ES-I3 (cell line): ENCODE results near the gene HOXA3.

Experiments used
- H3K36me3 ChIP-seq: 2 replicates; pipeline ENCODE4 v1.6.1; 2013; ENCODE audit warnings: mild to moderate bottlenecking, low read length, control low read depth, moderate library complexity; ENCODE audit not compliant: insufficient read depth
- H3K4me1 ChIP-seq: 2 replicates; pipeline ENCODE4 v1.6.1; 2013; ENCODE audit warnings: mild to moderate bottlenecking, control low read depth, low read length; ENCODE audit not compliant: insufficient read depth
- H3K9ac ChIP-seq: 2 replicates; pipeline ENCODE4 v1.6.1; 2013; ENCODE audit warnings: low read depth, mild to moderate bottlenecking, low read length, moderate library complexity
- H3K9me3 ChIP-seq: 2 replicates; pipeline ENCODE4 v1.6.1; 2013; ENCODE audit warnings: mild to moderate bottlenecking, low read length, moderate library complexity; ENCODE audit not compliant: control insufficient read depth, insufficient read depth

Gene HOXA3

GRCh38 chr7:27080844-27081436, 71.4 kb downstream of the HOXA3 start:
- no peaks in the 10 kb centered on the region for H3K36me3 ChIP-seq
- no peak overlapping the region; the same call in 1 of the 2 replicates for H3K9ac ChIP-seq
- peaks cover 12% of the 10 kb centered on the region for H3K4me1 ChIP-seq
- H3K9me3 ChIP-seq: no peaks in the 10 kb centered on the region

- no peaks in the 10 kb centered on the region for H3K36me3 ChIP-seq
- H3K9ac ChIP-seq: no peak overlapping the region
- H3K4me1 ChIP-seq: peaks cover 12% of the 10 kb centered on the region
- H3K9me3 ChIP-seq: no peaks in the 10 kb centered on the region
Observed at GRCh38 chr7:27079234-27079975, 73.0 kb downstream of the HOXA3 start.

GRCh38 chr7:27078616-27079233, 73.7 kb downstream of the HOXA3 start:
- H3K4me1 ChIP-seq: peaks cover 12% of the 10 kb centered on the region
- no peaks in the 10 kb centered on the region for H3K36me3 ChIP-seq
- no peaks in the 10 kb centered on the region for H3K9me3 ChIP-seq
- H3K9ac ChIP-seq: no peak overlapping the region

- Histone ChIP-seq H3K4me1 (no peaks in the 10 kb centered on the region), H3K36me3 (no peaks in the 10 kb centered on the region), H3K9ac (no peak overlapping the region), H3K9me3 (no peaks in the 10 kb centered on the region)
Observed at GRCh38 chr7:27073076-27073475, 79.3 kb downstream of the HOXA3 start.

- Histone ChIP-seq H3K9ac (no peak overlapping the region), H3K9me3 (no peaks in the 10 kb centered on the region), H3K4me1 (no peaks in the 10 kb centered on the region), H3K36me3 (no peaks in the 10 kb centered on the region)
Observed at GRCh38 chr7:27071622-27072390, 80.6 kb downstream of the HOXA3 start.

- no peaks in the 10 kb centered on the region for H3K36me3 ChIP-seq
- H3K9me3 ChIP-seq: no peaks in the 10 kb centered on the region
- no peak overlapping the region for H3K9ac ChIP-seq
- H3K4me1 ChIP-seq: no peaks in the 10 kb centered on the region
Observed at GRCh38 chr7:27068259-27068658, 84.1 kb downstream of the HOXA3 start.

- no peaks in the 10 kb centered on the region for H3K36me3 ChIP-seq
- no peaks in the 10 kb centered on the region for H3K4me1 ChIP-seq
- H3K9ac ChIP-seq: no peak overlapping the region
- no peaks in the 10 kb centered on the region for H3K9me3 ChIP-seq
Observed at GRCh38 chr7:27066148-27066547, 86.2 kb downstream of the HOXA3 start.

- no peaks in the 10 kb centered on the region for H3K9me3 ChIP-seq
- no peaks in the 10 kb centered on the region for H3K36me3 ChIP-seq
- H3K9ac ChIP-seq: no peak overlapping the region
- no peaks in the 10 kb centered on the region for H3K4me1 ChIP-seq
Observed at GRCh38 chr7:27065709-27066108, 86.7 kb downstream of the HOXA3 start.

GRCh38 chr7:27064661-27065060, 87.7 kb downstream of the HOXA3 start:
- Histone ChIP-seq H3K36me3 (no peaks in the 10 kb centered on the region), H3K9ac (no peak overlapping the region), H3K9me3 (no peaks in the 10 kb centered on the region), H3K4me1 (no peaks in the 10 kb centered on the region)

GRCh38 chr7:27064159-27064558, 88.2 kb downstream of the HOXA3 start:
- H3K9me3 ChIP-seq: no peaks in the 10 kb centered on the region
- no peaks in the 10 kb centered on the region for H3K4me1 ChIP-seq
- no peak overlapping the region for H3K9ac ChIP-seq
- no peaks in the 10 kb centered on the region for H3K36me3 ChIP-seq

GRCh38 chr7:27062946-27063345, 89.4 kb downstream of the HOXA3 start:
- H3K36me3 ChIP-seq: no peaks in the 10 kb centered on the region
- H3K9ac ChIP-seq: no peak overlapping the region
- H3K4me1 ChIP-seq: no peaks in the 10 kb centered on the region
- H3K9me3 ChIP-seq: no peaks in the 10 kb centered on the region
